A549 treated with ZK216348 at 1 μM for 4 hours (cell line): ENCODE measurements around the gene ZNF284. TPM values are rescaled to one million over a fixed set of nuclear protein-coding genes. Genes with fewer than 3 reads are reported as not detected.

Source experiments
- total RNA-seq: library from RNA; stranded (reverse); fragments of 200-300 nt; extraction: Qiagen RNA extraction; gene quantifications from 5 replicates; pipeline ENCODE4 v1.2.3, GENCODE V29; 2022; ENCODE audit warnings: low read depth

Gene ZNF284
- total RNA-seq, result 0.36 to 0.57 TPM (median 0.40 TPM) in 5 replicates

GRCh38 chr19:44071824-44072542, at the start of gene ZNF284:
Gene ZNF284 (plus strand): TSS chr19:44072159. CDS start chr19:44076390, 4,231 bp downstream.

DNA sequence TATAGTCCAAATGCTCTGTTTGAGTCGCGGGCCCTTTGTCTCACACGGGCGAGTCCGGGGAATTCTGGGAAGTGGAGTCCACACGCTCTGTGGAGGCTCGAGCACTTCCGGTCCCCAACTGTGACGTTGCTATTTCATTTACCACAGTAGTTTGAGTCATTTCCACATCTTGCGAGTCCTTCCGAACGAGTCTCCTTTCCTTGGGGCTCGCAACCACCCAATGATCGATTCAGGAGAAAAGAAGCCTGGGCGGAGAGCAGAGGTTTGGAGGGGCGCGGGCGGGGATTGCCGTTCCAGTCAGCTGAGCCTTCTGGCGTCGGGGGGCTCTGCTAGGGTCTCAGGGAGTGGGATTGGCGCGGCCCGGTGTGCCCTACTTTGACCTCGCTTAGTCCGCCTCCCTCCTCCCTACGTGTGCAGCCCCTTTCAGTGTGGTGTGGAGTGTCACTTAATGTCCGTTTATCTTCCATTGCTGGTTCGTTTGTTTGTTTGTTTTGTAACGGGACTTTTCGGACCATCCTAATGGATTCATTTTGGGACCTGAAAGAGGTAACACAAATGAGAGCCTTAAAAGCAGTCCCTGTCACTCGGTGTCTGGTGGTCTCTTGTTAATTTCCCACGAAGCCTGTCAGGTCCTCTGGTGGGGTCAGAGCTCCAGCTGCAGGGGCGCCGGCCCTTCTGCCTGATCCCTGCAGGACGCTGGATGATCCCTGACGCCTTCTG, 46.6 kb upstream of the ZNF284 start, which contains the start of gene ZNF222:
Gene ZNF222, plus strand, starts transcription at position 163 of the 720 bp plus-strand sequence. Its CDS starts 58 bp downstream, at position 221.

DNA sequence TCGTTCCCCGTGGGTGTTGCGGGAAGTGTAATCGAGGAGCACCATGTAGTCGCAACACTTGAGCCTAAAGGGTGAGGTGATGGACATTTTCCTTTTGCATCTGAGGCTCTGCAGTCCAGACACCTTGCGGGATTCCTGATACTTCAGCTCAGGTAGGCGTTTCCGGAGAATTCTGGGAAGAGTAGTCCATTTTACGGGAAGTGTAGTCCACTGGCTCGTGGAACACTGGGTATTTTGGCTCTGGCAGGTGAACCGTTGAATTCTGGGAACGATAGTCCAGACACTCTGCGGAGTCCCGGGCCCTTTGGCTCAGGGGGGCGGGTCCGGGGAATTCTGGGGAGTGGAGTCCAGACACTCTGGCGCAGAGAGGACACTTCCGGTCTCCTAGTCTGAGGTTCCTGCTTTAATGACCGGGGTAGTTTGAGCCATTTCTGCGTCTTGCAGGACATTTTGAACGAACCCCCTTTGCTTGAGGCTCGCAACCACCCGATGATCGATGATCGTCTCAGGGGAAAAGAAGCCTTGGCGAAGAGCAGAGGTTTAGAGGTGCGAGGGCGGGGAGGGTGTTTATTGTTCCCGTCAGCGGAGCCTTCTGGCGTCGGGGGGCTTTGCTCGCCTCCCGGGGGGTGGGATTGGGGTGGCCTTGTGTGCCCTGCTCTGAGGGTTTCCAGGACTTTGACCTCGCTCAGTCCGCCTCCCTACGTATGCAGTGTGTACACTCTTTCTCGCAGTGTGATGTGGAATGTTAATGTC, 20.1 kb upstream of the ZNF284 start, which contains the start of gene ZNF223:
Gene ZNF223, plus strand, starts transcription at position 387 of the 753 bp plus-strand sequence. CDS start 3,141 bp downstream, outside the sequence.

DNA sequence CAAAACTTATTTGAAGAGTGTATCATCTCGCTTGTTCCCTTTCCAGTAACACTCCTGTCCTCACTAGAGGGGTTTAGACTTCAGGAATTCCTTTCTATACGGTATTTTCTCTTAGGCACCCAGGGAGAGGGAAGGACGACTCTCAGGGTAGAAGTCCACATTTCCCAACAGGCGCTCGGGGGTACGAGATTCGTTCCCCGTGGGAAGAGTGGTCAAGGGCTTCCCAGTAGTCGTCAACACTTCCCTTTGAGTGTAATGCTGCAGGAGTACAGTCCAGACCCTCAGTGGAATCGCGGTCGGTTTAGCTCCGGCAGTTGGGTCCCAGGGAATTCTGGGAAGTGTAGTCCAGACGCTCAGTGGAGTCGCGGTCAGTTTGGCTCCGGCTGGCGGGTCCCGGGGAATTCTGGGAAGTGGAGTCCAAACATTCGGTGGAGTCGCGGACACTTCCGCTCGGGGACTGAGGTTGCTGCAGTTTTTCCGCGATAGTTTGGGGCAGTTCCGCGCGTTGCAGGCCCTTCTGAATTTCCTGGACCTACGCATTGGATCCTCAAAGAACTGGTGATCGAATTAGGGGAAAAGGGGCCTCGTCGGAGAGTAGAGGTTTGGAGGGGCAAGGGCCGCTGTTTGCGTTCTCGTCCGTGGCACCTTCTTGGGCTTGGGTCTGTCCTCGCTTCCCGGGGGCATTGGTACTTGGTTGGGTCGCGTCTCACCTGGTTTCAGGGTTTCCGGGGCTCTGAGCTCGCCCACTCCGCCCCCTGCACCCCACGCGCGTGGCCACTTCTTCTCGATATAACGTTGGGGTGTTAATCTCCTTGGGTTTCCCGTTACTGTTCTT, 22.2 kb downstream of the ZNF284 start, which contains the start of gene ZNF224:
Gene ZNF224, plus strand, starts transcription at position 431 of the 835 bp plus-strand sequence. CDS start 3,513 bp downstream, outside the sequence.

GRCh38 chr19:44113138-44113783, 41.3 kb downstream of the ZNF284 start, which contains the start of gene ZNF225:
Gene ZNF225 (plus strand): TSS chr19:44113399. CDS start chr19:44115828, 2,429 bp downstream.

Other genes with a start within 250 kb of the ZNF284 start
- gene ZNF283, start 244.8 kb upstream of the ZNF284 start, total RNA-seq, result 3.9 to 5.1 TPM (median 5.0 TPM) in 5 replicates
- gene ZNF404, start 188.2 kb upstream of the ZNF284 start, total RNA-seq, result 0.14 to 0.50 TPM (median 0.21 TPM) in 5 replicates
- gene ZNF45, start 136.9 kb upstream of the ZNF284 start, total RNA-seq, result 9.1 to 12.6 TPM (median 10.9 TPM) in 5 replicates
- 0.31 to 1.1 TPM (median 0.65 TPM) in 5 replicates for gene ZNF221, start 120.9 kb upstream of the ZNF284 start, total RNA-seq
- 2.7 to 3.4 TPM (median 3.1 TPM) in 5 replicates for gene ZNF155, start 88.0 kb upstream of the ZNF284 start, total RNA-seq
- 2.2 to 3.2 TPM (median 2.8 TPM) in 5 replicates for gene ZNF230, start 69.2 kb upstream of the ZNF284 start, total RNA-seq
- gene ZNF222, start 46.8 kb upstream of the ZNF284 start, total RNA-seq, result 3.0 to 4.6 TPM (median 4.2 TPM) in 5 replicates
- 1.7 to 3.4 TPM (median 2.8 TPM) in 5 replicates for gene ZNF223, start 20.1 kb upstream of the ZNF284 start, total RNA-seq
- gene ZNF224, start 22.2 kb downstream of the ZNF284 start, total RNA-seq, result 9.0 to 11.9 TPM (median 10.6 TPM) in 5 replicates
- 2.6 to 5.2 TPM (median 2.9 TPM) in 5 replicates for gene ZNF225, start 41.2 kb downstream of the ZNF284 start, total RNA-seq
- 1.6 to 3.0 TPM (median 2.6 TPM) in 5 replicates for gene ZNF234, start 69.4 kb downstream of the ZNF284 start, total RNA-seq
- 18.9 to 29.1 TPM (median 22.7 TPM) in 5 replicates for gene ZNF226, start 92.9 kb downstream of the ZNF284 start, total RNA-seq
- 9.3 to 15.1 TPM (median 10.5 TPM) in 5 replicates for gene ZNF227, start 140.4 kb downstream of the ZNF284 start, total RNA-seq
- 0.31 to 1.2 TPM (median 0.95 TPM) in 5 replicates for gene ZNF233, start 187.7 kb downstream of the ZNF284 start, total RNA-seq
- gene ZNF235, start 232.9 kb downstream of the ZNF284 start, total RNA-seq, result 2.9 to 4.1 TPM (median 3.3 TPM) in 5 replicates